OCI-M2 (cell line): ENCODE data around the gene DAO.

Experiments
- DNase-seq: peaks from one replicate; lab custom pipeline; 2025; ENCODE audit not compliant: unreplicated experiment; lab: John Stamatoyannopoulos, UW

Gene DAO

DNA sequence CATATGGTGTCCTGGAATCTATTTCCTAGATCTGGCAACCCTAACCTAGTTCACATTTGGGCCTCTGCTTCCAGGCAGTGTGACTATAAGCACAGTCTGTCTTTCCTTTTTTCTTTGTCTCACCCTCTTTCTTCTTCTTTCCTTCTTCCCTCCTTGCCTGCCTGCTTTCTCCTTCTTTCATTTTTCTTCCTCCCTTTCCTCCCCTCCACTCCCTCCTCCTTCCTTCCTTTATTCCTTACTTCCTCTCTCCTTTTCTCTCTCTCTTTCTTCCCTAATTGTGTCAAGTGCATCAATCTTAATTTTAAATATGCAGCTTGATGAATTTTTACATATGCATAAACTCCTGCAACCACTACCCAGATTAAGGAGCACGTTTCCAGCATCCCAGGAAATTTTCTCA is 4.6 kb upstream of the DAO start:
- no peak for DNase-seq

- DNase-seq: no peak
Observed at GRCh38 chr12:108875682-108876361, 4.1 kb upstream of the DAO start.

- no peak for DNase-seq
Observed at GRCh38 chr12:108876550-108876949, 3.3 kb upstream of the DAO start.

GRCh38 chr12:108881953-108882352 is 2.1 kb downstream of the DAO start:
- DNase-seq: no peak

DNA sequence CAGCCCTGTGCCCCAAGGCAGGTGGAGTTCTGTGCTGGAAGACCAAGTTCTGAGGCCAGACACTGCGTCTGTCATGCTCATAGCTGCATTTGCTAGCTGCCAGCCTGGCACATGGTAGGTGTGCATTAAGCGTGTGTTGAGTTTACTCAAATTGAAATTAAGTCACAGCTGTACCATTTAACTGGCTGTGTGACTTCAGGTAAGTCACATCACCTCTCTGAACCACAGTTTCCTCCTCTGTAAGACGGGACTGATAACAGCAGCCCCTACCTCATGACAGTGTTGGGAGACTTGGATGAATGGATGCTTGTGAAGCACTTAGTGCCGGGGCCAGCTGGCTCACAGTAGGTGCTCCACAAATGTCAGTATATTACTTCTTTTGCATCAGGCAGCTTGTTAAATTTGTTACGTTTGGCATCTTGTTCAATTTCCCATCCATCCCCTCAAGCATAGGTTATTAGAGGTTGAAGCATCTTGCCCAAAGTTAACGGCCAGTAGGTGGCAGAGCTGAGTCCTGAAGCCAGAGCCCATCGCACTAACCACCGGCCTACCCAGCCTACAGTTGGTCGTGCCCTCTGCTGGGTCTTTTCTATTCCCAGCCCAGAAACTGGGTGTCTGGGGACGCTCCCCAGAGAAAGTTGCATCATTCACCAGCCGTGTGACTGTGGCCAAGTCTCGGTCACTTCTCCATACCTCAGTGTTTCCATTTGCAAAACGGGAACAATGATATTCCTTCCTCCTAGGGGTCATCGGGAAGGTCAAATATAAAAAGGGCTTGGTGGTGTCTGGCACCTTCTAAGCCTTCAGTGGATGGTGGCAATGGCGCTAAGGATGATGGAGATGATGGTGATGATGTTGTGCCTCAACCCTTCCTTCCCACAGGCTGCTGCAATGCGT is 4.5 kb downstream of the DAO start:
- no peak for DNase-seq

DNA sequence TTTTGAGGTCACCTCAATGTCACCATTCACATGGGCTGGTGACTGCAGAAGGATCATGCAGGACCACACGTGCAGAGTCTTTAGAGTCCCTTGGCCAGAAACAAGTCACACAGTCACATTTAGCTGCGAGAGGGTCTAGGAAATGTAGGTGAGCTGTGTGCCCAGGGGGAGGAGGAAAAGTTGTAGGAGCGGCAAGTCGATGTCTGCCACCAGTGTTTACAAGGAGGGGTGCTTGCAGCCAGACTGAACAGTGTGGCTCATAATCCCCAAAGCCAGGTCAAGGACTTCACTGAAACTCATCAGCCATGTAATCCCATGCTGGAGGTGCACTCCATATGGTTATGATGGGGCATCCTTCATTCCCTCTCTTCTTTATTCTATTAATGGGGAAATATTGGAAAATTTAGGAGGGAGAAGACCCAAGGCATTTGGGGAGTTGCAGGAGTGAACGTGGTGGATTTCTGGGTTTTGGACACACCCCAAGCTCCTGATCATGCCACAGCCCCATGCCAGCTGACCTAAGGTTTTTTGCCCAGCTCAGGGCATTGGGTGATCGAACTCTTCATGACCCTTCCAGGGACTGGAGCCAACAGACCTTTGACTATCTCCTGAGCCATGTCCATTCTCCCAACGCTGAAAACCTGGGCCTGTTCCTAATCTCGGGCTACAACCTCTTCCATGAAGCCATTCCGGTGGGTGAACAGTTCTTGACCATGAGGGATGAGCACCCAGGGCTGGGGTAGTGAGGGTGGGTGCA is 7.2 kb downstream of the DAO start:
- no peak for DNase-seq

DNA sequence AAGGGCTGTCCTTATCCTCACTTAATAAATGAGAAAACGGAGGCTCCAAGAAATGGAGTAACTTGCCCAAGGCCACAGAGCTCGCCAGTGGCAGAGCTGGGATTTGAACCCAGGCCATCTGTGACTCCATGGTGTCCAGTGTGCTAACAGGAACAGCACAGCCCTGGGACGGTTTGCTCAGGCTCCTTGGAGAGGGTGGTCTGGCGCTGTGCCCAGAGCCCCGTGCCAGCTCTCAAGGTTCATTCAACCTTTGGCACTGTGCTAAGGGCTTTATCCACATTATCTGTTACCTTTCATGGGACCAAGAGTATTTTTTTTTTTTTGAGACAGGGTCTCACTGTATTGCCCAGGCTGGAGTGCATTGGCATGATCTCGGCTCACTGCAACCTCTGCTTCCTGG is 8.1 kb downstream of the DAO start:
- DNase-seq: no peak

- no peak for DNase-seq
Observed at GRCh38 chr12:108890208-108890607, 10.3 kb downstream of the DAO start.

DNA sequence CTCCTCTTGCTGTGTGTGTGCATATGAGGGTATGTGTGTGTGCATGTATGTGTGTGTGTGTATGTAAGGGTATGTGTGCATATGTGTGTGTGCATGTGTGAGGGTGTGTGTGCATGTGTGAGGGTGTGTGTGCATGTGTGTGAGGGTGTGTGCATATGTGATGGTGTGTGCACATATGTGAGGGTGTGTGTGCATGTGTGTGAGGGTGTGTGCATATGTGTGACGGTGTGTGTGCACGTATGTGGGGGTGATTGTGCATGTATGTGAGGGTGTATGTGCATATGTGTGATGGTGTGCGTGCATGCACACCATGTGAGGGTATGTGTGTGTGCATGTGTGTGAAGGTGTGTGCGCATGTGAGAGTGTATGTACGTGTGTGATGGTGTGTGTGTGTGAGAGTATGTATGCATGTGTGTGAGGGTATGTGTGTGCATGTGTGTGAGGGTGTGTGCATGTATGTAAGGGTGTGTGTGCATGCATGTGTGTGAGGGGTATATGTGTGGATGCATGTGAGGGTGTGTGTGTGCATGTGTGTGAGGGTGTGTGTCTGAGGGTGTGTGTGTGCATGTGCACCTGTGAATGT is 15.4 kb downstream of the DAO start:
- no peak for DNase-seq

DNA sequence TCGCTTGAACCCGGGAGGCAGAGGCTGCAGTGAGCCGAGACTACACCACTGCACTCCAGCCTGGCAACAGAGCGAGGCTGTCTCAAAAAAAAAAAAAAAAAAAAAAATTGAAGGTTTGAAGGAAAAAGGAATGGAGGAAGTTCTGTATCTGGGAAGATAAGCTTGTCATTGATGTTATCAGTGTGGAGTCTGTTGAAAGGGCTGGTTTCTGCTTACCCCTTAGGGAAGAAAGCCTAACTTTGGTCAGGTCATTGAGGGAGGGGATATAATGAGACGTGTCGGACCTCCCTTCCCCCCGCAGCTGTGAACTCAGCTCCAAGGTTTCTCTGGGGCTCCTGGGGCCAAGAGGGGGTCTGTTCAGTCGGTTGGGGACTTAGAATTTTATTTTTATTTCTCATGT is 16.4 kb downstream of the DAO start:
- DNase-seq: no peak

- no peak for DNase-seq
Observed at GRCh38 chr12:108896817-108897216, 16.9 kb downstream of the DAO start.

DNA sequence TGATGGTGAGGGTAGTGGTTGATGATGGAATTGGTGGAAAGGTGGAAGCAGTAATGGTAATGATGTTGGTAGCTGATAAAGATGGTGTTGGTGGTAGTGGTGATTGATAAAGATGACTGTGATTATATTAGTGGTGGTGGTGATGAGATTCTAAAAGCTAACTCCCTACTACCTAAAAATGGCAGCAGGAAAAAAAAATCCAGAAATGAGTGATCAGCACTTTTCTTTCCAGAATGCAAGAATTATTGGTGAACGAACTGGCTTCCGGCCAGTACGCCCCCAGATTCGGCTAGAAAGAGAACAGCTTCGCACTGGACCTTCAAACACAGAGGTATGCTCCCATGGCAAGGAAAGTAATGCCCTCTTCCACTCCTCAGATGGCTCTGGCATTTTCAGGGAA is 19.3 kb downstream of the DAO start:
- no peak for DNase-seq

- DNase-seq: no peak
Observed at GRCh38 chr12:108905725-108906124, 25.8 kb downstream of the DAO start.

DNA sequence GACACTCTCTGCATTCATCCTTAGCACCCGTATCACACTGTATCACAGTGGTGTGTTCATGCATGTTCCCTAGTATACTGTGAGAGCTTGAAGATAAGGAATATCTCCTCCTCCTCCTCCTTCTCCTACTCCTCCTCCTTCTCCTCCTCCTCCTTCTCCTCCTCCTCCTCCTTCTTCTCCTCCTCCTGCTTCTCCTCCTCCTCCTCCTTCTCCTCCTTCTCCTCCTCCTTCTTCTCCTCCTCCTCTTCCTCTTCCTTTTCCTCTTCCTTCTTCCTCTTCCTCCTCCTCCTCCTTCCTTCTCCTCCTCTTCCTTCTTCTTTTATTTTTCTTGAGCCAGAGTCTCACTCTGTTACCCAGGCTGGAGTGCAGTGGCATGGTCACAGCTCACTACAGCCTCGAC is 27.1 kb downstream of the DAO start:
- DNase-seq: no peak

- no peak for DNase-seq
Observed at GRCh38 chr12:108907839-108908351, 28.0 kb downstream of the DAO start.

DNA sequence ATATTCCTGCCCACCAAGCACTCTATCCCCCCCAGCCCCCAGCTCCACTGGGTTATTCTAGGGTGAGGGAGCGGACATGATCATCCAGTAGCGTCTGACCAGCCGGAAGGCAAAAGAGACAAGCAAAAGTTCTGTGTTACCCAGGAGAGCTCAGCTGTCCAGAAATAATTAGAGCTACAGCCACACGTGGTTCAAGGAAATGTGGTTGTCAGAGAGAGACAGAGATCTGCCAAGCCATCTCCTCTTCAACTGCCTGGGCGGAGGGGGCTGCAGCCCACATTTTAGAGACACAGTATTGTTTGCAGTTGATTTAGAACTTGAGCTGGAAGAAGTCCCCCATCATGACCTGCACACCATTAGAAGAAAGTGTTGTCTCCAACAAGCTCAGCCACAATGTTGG is 30.4 kb downstream of the DAO start:
- DNase-seq: no peak

GRCh38 chr12:108911915-108912314 is 32.0 kb downstream of the DAO start:
- no peak for DNase-seq

DNA sequence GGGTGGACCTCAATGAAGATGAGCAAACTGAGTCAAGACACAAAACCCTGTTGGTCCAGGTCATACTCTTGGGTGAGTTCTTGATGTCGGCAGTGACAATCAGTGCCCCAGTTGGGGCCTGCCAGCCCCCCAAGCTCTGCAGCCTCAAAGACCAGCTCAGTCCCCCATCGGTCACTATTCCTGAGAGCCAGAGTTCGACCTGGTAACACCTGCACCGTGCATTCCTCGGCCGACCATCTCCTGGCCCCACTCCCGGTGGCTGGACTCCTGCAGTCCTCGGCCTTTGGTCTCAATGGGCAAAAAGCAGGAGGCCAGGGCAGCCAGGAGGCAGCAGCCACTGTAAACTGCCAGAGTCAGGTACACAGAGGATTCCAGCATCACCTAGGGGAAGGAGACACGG is 32.5 kb downstream of the DAO start:
- no peak for DNase-seq

DNA sequence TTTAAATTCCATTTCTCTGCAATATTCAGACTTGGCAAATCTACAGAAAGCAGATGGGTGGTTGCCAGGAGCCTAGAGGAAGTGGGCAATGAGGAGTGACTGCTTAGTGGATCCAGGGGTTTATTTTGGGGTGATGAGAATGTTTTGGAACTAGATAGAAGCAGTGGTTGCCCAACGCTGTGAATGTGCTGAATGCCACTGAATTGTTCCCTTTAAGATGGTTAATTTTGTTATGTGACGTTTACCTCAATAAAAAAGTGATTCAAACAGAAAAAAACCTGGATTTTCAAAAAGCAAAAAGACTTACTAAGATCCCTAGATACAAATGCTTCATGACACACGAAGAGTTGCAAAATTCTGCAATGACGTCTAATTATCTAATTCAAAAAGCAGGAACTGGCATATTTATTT is 34.2 kb downstream of the DAO start:
- no peak for DNase-seq

DNA sequence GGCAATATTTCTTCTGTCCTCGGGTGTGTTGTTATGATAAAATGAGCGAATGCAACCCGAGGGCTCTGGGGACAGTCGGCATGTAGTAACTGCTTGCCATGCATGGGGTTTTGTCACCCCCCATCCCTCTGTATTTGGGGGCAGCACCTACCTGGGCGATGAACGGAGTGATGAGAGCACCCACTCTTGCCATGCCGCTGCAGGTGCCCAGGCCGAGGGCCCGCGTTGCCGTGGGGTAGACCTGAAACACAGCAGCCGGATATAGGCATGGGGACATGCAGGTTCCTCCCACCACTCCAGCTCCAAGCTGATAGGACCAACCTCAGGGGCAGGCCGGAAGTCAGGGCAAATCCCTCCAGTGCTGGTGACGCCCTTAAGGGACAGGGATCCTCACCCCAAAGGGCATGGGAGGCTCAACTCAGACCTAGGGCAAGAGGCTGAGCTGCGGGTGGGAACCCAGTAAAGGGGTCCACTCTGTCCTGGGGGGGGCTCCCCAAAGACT is 35.8 kb downstream of the DAO start:
- DNase-seq: no peak

DNA sequence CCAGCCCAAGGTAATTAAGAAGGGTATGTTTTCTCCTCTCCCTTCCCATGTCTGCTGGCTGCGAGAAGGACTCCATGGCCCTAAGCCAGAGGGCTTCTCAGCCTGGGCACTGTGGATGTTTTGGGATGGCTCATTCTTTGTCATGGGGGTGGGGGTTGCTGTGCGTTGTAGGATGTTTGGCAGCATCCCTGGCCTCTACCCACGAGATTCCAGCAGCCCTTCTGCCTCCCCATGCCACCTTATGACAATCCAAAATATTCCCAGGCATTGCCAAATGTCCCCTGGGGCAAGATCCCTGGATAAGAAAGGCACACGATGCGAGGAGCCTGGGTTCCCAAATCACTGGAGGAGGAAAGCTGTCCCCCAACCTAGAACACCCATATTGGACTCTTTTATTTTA is 36.4 kb downstream of the DAO start:
- no peak for DNase-seq
